HG03139 (cell line): ENCODE results near the gene KCTD7.
"Not testable (repeated sequence)": the region's sequence is repeated elsewhere in the genome, so short reads cannot be mapped to it uniquely, and the experiment has no call there.

ENCODE experiments used
- ATAC-seq: cut with Tn5 transposase; IDR thresholded peaks from one replicate; pipeline ENCODE4 v1.9.1; 2021; ENCODE audit not compliant: unreplicated experiment

KCTD7 gene

GRCh38 chr7:66681491-66682349, 53.0 kb downstream of the KCTD7 start:
- peak; percentile 94 for ATAC-seq

GRCh38 chr7:66682350-66683093, 53.8 kb downstream of the KCTD7 start:
- peak; percentile 22 for ATAC-seq

- not testable (repeated sequence) for ATAC-seq
Observed at GRCh38 chr7:66683094-66683769, 54.6 kb downstream of the KCTD7 start.

GRCh38 chr7:66683770-66684123, 55.1 kb downstream of the KCTD7 start:
- no peak for ATAC-seq

- not testable (repeated sequence) for ATAC-seq
Observed at GRCh38 chr7:66685663-66686062, 57.0 kb downstream of the KCTD7 start.

GRCh38 chr7:66687186-66687585, 58.5 kb downstream of the KCTD7 start:
- no peak for ATAC-seq

- ATAC-seq = not testable (repeated sequence)
Observed at GRCh38 chr7:66687672-66688071, 59.0 kb downstream of the KCTD7 start.

GRCh38 chr7:66689081-66689480, 60.4 kb downstream of the KCTD7 start:
- ATAC-seq = no peak

GRCh38 chr7:66693331-66693730, 64.7 kb downstream of the KCTD7 start:
- ATAC-seq = no peak
